CD14-positive monocyte (primary cell): Measurements from ENCODE around the gene SLC43A3. TPM values are rescaled to one million over a fixed set of nuclear protein-coding genes. Genes with fewer than 3 reads are reported as not detected.
"Not testable (repeated sequence)": the region's sequence is repeated elsewhere in the genome, so short reads cannot be mapped to it uniquely, and the experiment has no call there.

ENCODE experiments used
- DNase-seq, 3 donors: peaks; one replicate each; pipeline ENCODE4 v3.0.0-alpha.2; 2011 to 2022
- H2AFZ ChIP-seq: 2 replicates; pipeline ENCODE4 v1.6.0; 2012; ENCODE audit warnings: mild to moderate bottlenecking, low read depth, low read length, inconsistent platforms; ENCODE audit not compliant: insufficient read depth, poor library complexity, severe bottlenecking
- H3K27ac ChIP-seq, 2 donors: 1 replicate in 1 of 2; 2 replicates in 1 of 2; pipeline ENCODE4 v1.5.1; 2012 to 2013; ENCODE audit warnings: low read length in 2 of 2, control low read depth in 1 of 2, inconsistent platforms in 1 of 2, low read depth in 1 of 2, mild to moderate bottlenecking in 1 of 2
- H3K27me3 ChIP-seq, 2 donors: one replicate each; pipeline versions ENCODE4 v1.6.0 to v1.6.1; 2011 to 2013; ENCODE audit warnings: low read length in 2 of 2; ENCODE audit not compliant: control insufficient read depth in 2 of 2, insufficient read depth in 2 of 2
- H3K36me3 ChIP-seq, 2 donors: replicated peaks in 1 of 2; 1 replicate in 1 of 2; 2 replicates in 1 of 2; pipeline versions ENCODE4 v1.5.1 to v1.6.1; 2012 to 2013; ENCODE audit warnings: low read length in 2 of 2, control low read depth in 1 of 2, inconsistent platforms in 1 of 2, mild to moderate bottlenecking in 1 of 2; ENCODE audit not compliant: insufficient read depth in 2 of 2, control insufficient read depth in 1 of 2
- H3K4me1 ChIP-seq, 2 donors: 1 replicate in 1 of 2; 2 replicates in 1 of 2; pipeline versions ENCODE4 v1.5.1 to v1.6.1; 2012 to 2013; ENCODE audit warnings: low read length in 2 of 2, control low read depth in 1 of 2, inconsistent platforms in 1 of 2, mild to moderate bottlenecking in 1 of 2, moderate library complexity in 1 of 2; ENCODE audit not compliant: insufficient read depth in 2 of 2, control insufficient read depth in 1 of 2
- H3K4me2 ChIP-seq: replicated peaks from 2 replicates; pipeline ENCODE3; 2012; ENCODE audit warnings: low read length, moderate library complexity, mild to moderate bottlenecking; ENCODE audit not compliant: poor library complexity, severe bottlenecking; ENCODE audit errors: extremely low read depth
- H3K4me3 ChIP-seq, 3 experiments: fragments of 200-600 bp in 1 of 3; sonication (generic) in 1 of 3; replicated peaks in 1 of 3; 1 replicate in 2 of 3; 2 replicates in 1 of 3; pipeline ENCODE4 v1.5.1; 2011 to 2013; ENCODE audit warnings: low read length in 3 of 3, mild to moderate bottlenecking in 3 of 3, control low read depth in 2 of 3, low read depth in 2 of 3, inconsistent platforms in 1 of 3, moderate library complexity in 1 of 3
- H3K79me2 ChIP-seq: 2 replicates; pipeline ENCODE4 v1.6.0; 2012; ENCODE audit warnings: mild to moderate bottlenecking, control low read depth, inconsistent platforms, low read length, moderate library complexity; ENCODE audit not compliant: insufficient read depth
- H3K9ac ChIP-seq: 2 replicates; pipeline ENCODE4 v1.6.0; 2017; ENCODE audit warnings: low read length, mild to moderate bottlenecking; ENCODE audit not compliant: insufficient read depth, poor library complexity, severe bottlenecking
- H3K9me3 ChIP-seq, 2 donors: replicated peaks in 1 of 2; 1 replicate in 1 of 2; 2 replicates in 1 of 2; pipeline versions ENCODE4 v1.5.1 to v1.6.1; 2012 to 2013; ENCODE audit warnings: low read length in 2 of 2, control low read depth in 1 of 2; ENCODE audit not compliant: control insufficient read depth in 1 of 2, insufficient read depth in 1 of 2
- H4K20me1 ChIP-seq: 2 replicates; pipeline ENCODE4 v1.6.0; 2012; ENCODE audit warnings: mild to moderate bottlenecking, low read length, control low read depth, moderate library complexity; ENCODE audit not compliant: insufficient read depth
- H3K27ac Mint-ChIP-seq, 7 donors: one replicate each; pipeline ENCODE4 v1.8.0; 2020; ENCODE audit warnings: mild to moderate bottlenecking in 7 of 7, mixed read lengths in 7 of 7, moderate library complexity in 6 of 7, inconsistent platforms in 2 of 7
- H3K27me3 Mint-ChIP-seq, 3 donors: one replicate each; pipeline ENCODE4 v1.8.0; 2021 to 2022; ENCODE audit warnings: low read depth in 3 of 3, mild to moderate bottlenecking in 3 of 3, mixed read lengths in 3 of 3, moderate library complexity in 3 of 3, inconsistent platforms in 1 of 3
- H3K36me3 Mint-ChIP-seq, 2 donors: one replicate each; pipeline ENCODE4 v1.8.0; 2020; ENCODE audit warnings: mixed read lengths in 2 of 2, inconsistent platforms in 1 of 2, mild to moderate bottlenecking in 1 of 2
- H3K4me1 Mint-ChIP-seq: one replicate; pipeline ENCODE4 v1.8.0; 2020; ENCODE audit warnings: mild to moderate bottlenecking, mixed read lengths
- H3K4me3 Mint-ChIP-seq, 2 donors: one replicate each; pipeline ENCODE4 v1.8.0; 2020; ENCODE audit warnings: mild to moderate bottlenecking in 2 of 2, mixed read lengths in 2 of 2, moderate library complexity in 1 of 2
- H3K9me3 Mint-ChIP-seq, 7 donors: one replicate each; pipeline ENCODE4 v1.8.0; 2020 to 2022; ENCODE audit warnings: mixed read lengths in 7 of 7, mild to moderate bottlenecking in 6 of 7, moderate library complexity in 6 of 7, inconsistent platforms in 2 of 7
- WGBS: methylation state at CpG from one replicate; pipeline ENCODE4 v1.1.5; 2013; ENCODE audit warnings: missing lambda C conversion rate; ENCODE audit not compliant: insufficient coverage; 5-methylcytosine and 5-hydroxymethylcytosine counted together
- intact Hi-C, 2 donors: fragments of 100-400 bp; cut with micrococcal nuclease; formaldehyde crosslinking; loops; one replicate each; pipeline versions ENCODE4 v1.15.0 to v1.15.1; 2023
- polyA plus RNA-seq, 3 donors: library from polyadenylated mRNA; depleted of rRNA in 1 of 3; unstranded in 2 of 3; stranded (reverse) in 1 of 3; fragments of 300-500 nt in 2 of 3; fragments of >200 nt in 1 of 3; fragmentation: Illumina TruSeq in 2 of 3; gene quantifications; 1 replicate in 2 of 3; 2 replicates in 1 of 3; pipeline ENCODE4 v1.2.3, GENCODE V29; 2012 to 2021
- TF ChIP-seq, protein P1 (sequence below): fragments of 200-600 bp; IDR thresholded peaks from one replicate; pipeline ENCODE4 v1.8.0; 2022; ENCODE audit warnings: antibody characterized with exemption, mild to moderate bottlenecking

Gene SLC43A3
- polyA plus RNA-seq, 3 donors = 82.4 to 116 (median 109) TPM

DNA sequence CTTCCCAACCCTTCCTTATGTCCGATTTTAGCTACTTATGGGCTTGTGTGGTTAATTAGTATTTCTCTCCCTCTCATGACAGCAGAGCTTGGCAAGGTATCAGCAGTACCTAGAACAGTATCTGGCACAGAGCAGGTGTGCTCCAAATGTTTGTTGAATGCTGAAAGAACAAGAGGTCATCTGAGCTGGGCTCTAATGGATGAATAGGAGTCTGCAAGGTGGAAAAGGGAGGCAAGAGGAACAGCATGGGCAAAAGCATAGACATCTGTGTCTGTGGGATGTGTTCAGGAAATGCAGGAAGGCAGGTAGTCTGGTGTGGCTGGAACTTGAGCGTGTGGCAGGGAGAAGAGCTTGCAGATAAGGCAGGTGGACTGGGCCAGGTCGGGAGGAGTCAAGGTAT lies 65.0 kb downstream of the SLC43A3 start:
- WGBS = no CpG with 5 or more reads among the region's 3 CpGs
- Histone ChIP-seq H3K27ac (no peak overlapping the region), H3K9ac (no peak overlapping the region), H4K20me1 (no peaks in the 10 kb centered on the region), H3K4me1 (peaks cover 0 to 2% of the 10 kb centered on the region in 2 donors), H3K27me3 (no peaks in the 10 kb centered on the region), H3K79me2 (no peaks in the 10 kb centered on the region), H2AFZ (no peak overlapping the region), H3K9me3 (no peaks in the 10 kb centered on the region), H3K36me3 (no peaks in the 10 kb centered on the region), H3K4me3 (no peak overlapping the region), H3K4me2 (no peak overlapping the region)
- TF ChIP-seq, protein P1, sequence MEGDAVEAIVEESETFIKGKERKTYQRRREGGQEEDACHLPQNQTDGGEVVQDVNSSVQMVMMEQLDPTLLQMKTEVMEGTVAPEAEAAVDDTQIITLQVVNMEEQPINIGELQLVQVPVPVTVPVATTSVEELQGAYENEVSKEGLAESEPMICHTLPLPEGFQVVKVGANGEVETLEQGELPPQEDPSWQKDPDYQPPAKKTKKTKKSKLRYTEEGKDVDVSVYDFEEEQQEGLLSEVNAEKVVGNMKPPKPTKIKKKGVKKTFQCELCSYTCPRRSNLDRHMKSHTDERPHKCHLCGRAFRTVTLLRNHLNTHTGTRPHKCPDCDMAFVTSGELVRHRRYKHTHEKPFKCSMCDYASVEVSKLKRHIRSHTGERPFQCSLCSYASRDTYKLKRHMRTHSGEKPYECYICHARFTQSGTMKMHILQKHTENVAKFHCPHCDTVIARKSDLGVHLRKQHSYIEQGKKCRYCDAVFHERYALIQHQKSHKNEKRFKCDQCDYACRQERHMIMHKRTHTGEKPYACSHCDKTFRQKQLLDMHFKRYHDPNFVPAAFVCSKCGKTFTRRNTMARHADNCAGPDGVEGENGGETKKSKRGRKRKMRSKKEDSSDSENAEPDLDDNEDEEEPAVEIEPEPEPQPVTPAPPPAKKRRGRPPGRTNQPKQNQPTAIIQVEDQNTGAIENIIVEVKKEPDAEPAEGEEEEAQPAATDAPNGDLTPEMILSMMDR = no peak
- Mint-ChIP-seq H3K27me3 (peaks cover 0 to 5% (median 2%) of the 10 kb centered on the region in 3 donors), H3K9me3 (peaks cover 0 to 8% (median 0%) of the 10 kb centered on the region in 7 donors), H3K36me3 (no peaks in the 10 kb centered on the region), H3K4me3 (no peak overlapping the region), H3K4me1 (no peaks in the 10 kb centered on the region), H3K27ac (no peak overlapping the region)
- DNase-seq = no peak
- intact Hi-C loops = no loop called here

DNA sequence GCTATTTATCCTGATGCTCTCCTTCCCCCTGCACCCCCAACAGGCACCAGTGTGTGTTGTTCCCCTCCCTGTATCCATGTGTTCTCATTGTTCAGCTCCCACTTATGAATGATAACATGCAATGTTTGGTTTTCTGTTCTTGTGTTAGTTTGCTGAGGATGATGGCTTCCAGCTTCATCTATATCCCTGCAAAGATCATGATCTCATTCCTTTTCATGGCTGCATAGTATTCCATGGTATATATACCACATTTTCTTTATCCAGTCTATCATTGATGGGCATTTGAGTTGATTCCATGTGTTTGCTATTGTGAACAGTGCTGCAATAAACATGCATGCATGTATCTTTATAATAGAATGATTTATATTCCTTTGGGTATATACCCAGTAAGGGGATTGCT lies 65.5 kb downstream of the SLC43A3 start:
- DNase-seq, H3K27me3 ChIP-seq, H3K4me3 Mint-ChIP-seq, H3K36me3 Mint-ChIP-seq, H3K36me3 ChIP-seq, H3K4me1 Mint-ChIP-seq, H3K4me3 ChIP-seq, H3K9ac ChIP-seq, H3K79me2 ChIP-seq, H3K27ac ChIP-seq, H3K4me2 ChIP-seq, H3K27ac Mint-ChIP-seq, H3K9me3 Mint-ChIP-seq, H4K20me1 ChIP-seq, H3K9me3 ChIP-seq, intact Hi-C loops, H2AFZ ChIP-seq, H3K27me3 Mint-ChIP-seq, H3K4me1 ChIP-seq: not testable (repeated sequence)
